ENCODE results near the gene MED25. TPM values are rescaled to one million over a fixed set of nuclear protein-coding genes. Genes with fewer than 3 reads are reported as not detected.

Gene MED25
- total RNA-seq, 1 experiment from 2014 or later = 81.2 TPM

- TF ChIP-seq ARID4B (CRISPR knock-in tag; IDR thresholded peaks at IDR 0.05; ENCODE audit: borderline replicate concordance) (0 out of 2 replicates have a peak, but pooled peaks have one; percentile 36), KAT7 (CRISPR knock-in tag; IDR thresholded peaks at IDR 0.05; ENCODE audit: borderline replicate concordance) (peak; percentile 82; the same call in 1 of the 2 replicates), CBFB (CRISPR knock-in tag; IDR thresholded peaks at IDR 0.05; ENCODE audit: low read depth) (no peak), STAT6 (CRISPR knock-in tag; conservative IDR thresholded peaks at IDR 0.05; ENCODE audit: low read depth) (no peak), ZNF416 (CRISPR knock-in tag; IDR thresholded peaks at IDR 0.05) (peak; percentile 75; the same call in 1 of the 2 replicates), FOXP1 (CRISPR knock-in tag; IDR thresholded peaks at IDR 0.05; ENCODE audit: borderline replicate concordance) (peak; percentile 72; the same call in 1 of the 2 replicates), FOXP4 (CRISPR knock-in tag; IDR thresholded peaks at IDR 0.05) (peak; percentile 85; the same call in 1 of the 2 replicates), SOX15 (CRISPR knock-in tag; IDR thresholded peaks at IDR 0.05) (no peak), GABPB1 (CRISPR knock-in tag; IDR thresholded peaks at IDR 0.05) (peak; percentile 75), ETV6 (CRISPR knock-in tag; IDR thresholded peaks at IDR 0.05) (no peak; the same call in 1 of the 2 replicates), TEAD1 (CRISPR knock-in tag; IDR thresholded peaks at IDR 0.05) (peak; percentile 50), MAX (CRISPR knock-in tag; IDR thresholded peaks at IDR 0.05) (peak; percentile 84), E2F1 (CRISPR knock-in tag; IDR thresholded peaks at IDR 0.05) (0 out of 2 replicates have a peak, but pooled peaks have one; percentile 38), PRDM15 (CRISPR knock-in tag; IDR thresholded peaks at IDR 0.05) (no peak), MXD4 (CRISPR knock-in tag; IDR thresholded peaks at IDR 0.05; ENCODE audit: borderline replicate concordance) (no peak), USF1 (CRISPR knock-in tag; IDR thresholded peaks at IDR 0.05) (peak; percentile 61; the same call in 1 of the 2 replicates), PRRX2 (CRISPR knock-in tag; IDR thresholded peaks at IDR 0.05) (0 out of 2 replicates have a peak, but pooled peaks have one; percentile 57), E2F5 (CRISPR knock-in tag; IDR thresholded peaks at IDR 0.05) (peak; percentile 89), CREM (CRISPR knock-in tag; IDR thresholded peaks at IDR 0.05) (peak; percentile 86; the same call in 1 of the 2 replicates), IRF2 (CRISPR knock-in tag; IDR thresholded peaks at IDR 0.05; ENCODE audit: borderline replicate concordance, low read depth) (no peak), SP1 (CRISPR knock-in tag; conservative IDR thresholded peaks at IDR 0.05) (peak; percentile 96)
Observed at GRCh38 chr19:49866933-49867782, 49.1 kb downstream of the MED25 start, which contains the start of gene PNKP (continued).

Data from WTC11 (cell line).